ENCODE measurements around the gene ABTB2.
A peak's percentile ranks its signal among the peaks of the same experiment; 100 is the strongest.

ABTB2 gene

GRCh38 chr11:34344410-34344767 is 13.4 kb downstream of the ABTB2 start:
- DNase-seq (ENCODE audit: low spot score) (peak; percentile 15), FAIRE-seq (no peak)

GRCh38 chr11:34343686-34344085 is 14.1 kb downstream of the ABTB2 start:
- no peak for DNase-seq (ENCODE audit: low spot score)
- FAIRE-seq = no peak

GRCh38 chr11:34343153-34343552 is 14.7 kb downstream of the ABTB2 start:
- FAIRE-seq (peak; percentile 96), DNase-seq (ENCODE audit: low spot score) (peak; percentile 97)

GRCh38 chr11:34341931-34342533 is 15.8 kb downstream of the ABTB2 start:
- no peak for FAIRE-seq

GRCh38 chr11:34341096-34341495 is 16.7 kb downstream of the ABTB2 start:
- DNase-seq (ENCODE audit: low spot score) = no peak
- no peak for FAIRE-seq

More at GRCh38 chr11:34341931-34342533, 15.8 kb downstream of the ABTB2 start:
- DNase-seq (ENCODE audit: low spot score) = no peak

- no peak for FAIRE-seq
Measured at GRCh38 chr11:34340653-34341052, 17.2 kb downstream of the ABTB2 start.

GRCh38 chr11:34339149-34340064 is 18.4 kb downstream of the ABTB2 start:
- DNase-seq (ENCODE audit: low spot score) = peak; percentile 87
- peak; percentile 90 for FAIRE-seq

More at GRCh38 chr11:34340653-34341052, 17.2 kb downstream of the ABTB2 start:
- no peak for DNase-seq (ENCODE audit: low spot score)

GRCh38 chr11:34337016-34337415 is 20.8 kb downstream of the ABTB2 start:
- FAIRE-seq = no peak

GRCh38 chr11:34335801-34336200 is 22.0 kb downstream of the ABTB2 start:
- FAIRE-seq = no peak
- no peak for DNase-seq (ENCODE audit: low spot score)

More at GRCh38 chr11:34337016-34337415, 20.8 kb downstream of the ABTB2 start:
- no peak for DNase-seq (ENCODE audit: low spot score)

- no peak for FAIRE-seq
Measured at GRCh38 chr11:34335331-34335730, 22.5 kb downstream of the ABTB2 start.

GRCh38 chr11:34333787-34334186 is 24.0 kb downstream of the ABTB2 start:
- DNase-seq (ENCODE audit: low spot score) (no peak), FAIRE-seq (no peak)

More at GRCh38 chr11:34335331-34335730, 22.5 kb downstream of the ABTB2 start:
- no peak for DNase-seq (ENCODE audit: low spot score)

GRCh38 chr11:34332524-34332923 is 25.3 kb downstream of the ABTB2 start:
- FAIRE-seq (no peak), DNase-seq (ENCODE audit: low spot score) (no peak)

GRCh38 chr11:34331736-34332135 is 26.1 kb downstream of the ABTB2 start:
- FAIRE-seq (peak; percentile 25), DNase-seq (ENCODE audit: low spot score) (peak; percentile 53)

GRCh38 chr11:34331329-34331728 is 26.5 kb downstream of the ABTB2 start:
- DNase-seq (ENCODE audit: low spot score) (peak; percentile 73), FAIRE-seq (no peak)

- FAIRE-seq = no peak
- DNase-seq (ENCODE audit: low spot score) = no peak
Measured at GRCh38 chr11:34330653-34331052, 27.2 kb downstream of the ABTB2 start.

GRCh38 chr11:34329876-34330275 is 27.9 kb downstream of the ABTB2 start:
- FAIRE-seq (no peak), DNase-seq (ENCODE audit: low spot score) (no peak)

GRCh38 chr11:34328632-34328910 is 29.2 kb downstream of the ABTB2 start:
- DNase-seq (ENCODE audit: low spot score) = no peak
- FAIRE-seq = no peak

GRCh38 chr11:34327804-34328631 is 29.8 kb downstream of the ABTB2 start:
- FAIRE-seq (no peak), DNase-seq (ENCODE audit: low spot score) (no peak)

GRCh38 chr11:34324466-34324865 is 33.3 kb downstream of the ABTB2 start:
- DNase-seq (ENCODE audit: low spot score) (no peak), FAIRE-seq (no peak)

- FAIRE-seq (no peak), DNase-seq (ENCODE audit: low spot score) (no peak)
Measured at GRCh38 chr11:34323601-34324000, 34.2 kb downstream of the ABTB2 start.

GRCh38 chr11:34318111-34319037 is 39.4 kb downstream of the ABTB2 start:
- peak; percentile 93 for DNase-seq (ENCODE audit: low spot score)
- FAIRE-seq = peak; percentile 79
